ENCODE measurements around the gene EMC7. TPM values are rescaled to one million over a fixed set of nuclear protein-coding genes. Genes with fewer than 3 reads are reported as not detected.
A peak's percentile ranks its signal among the peaks of the same experiment; 100 is the strongest.

EMC7 gene
- polyA plus RNA-seq, 1 donor: 46.1 TPM

DNA sequence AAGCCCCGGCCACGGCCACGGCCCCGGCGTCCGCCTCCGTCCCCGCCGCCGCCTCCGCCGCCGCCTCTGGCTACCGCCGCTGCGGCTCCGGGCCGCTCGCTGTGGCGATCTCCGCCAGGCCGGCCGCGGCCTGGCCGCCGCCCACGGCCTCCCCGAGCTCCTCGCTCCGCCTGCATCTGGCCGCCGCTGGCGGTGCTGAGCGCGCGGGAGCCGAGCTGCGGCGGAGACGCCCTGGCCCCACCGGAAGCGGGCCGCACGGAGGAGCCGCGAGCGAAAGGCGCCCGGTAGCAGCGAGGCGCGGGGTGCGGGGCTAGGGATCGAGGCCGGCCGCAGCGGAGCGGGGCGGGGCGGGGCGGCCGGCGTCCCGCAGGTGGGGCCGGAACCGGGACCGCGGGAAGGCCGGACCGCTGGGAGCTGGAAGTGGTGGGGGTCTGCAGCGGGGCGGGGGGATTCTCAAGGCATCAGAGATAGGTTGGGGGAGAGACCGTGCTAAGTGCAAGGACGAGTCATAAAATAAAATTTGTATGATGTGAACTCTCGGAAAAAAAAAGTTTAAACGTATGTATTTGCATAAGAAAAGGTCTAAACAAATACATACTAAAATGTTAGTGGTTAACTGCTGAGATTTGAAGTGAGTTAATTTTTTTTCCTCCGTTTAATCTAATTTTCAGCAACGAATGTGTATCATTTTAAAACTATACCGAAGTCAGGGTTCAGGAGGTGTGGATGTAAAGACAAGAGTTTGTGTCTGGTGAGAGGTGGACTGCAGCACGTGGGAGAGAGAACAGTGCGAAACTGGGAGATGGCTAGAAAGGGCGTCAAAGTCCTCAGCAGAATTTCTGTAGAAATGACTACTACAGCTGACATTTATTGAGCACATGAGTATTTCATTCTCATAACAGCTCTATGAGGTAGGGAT is 62.5 kb downstream of the EMC7 start, which contains the start of gene AVEN:
TSS of gene AVEN (minus strand) at position 334 of the 919 bp plus-strand sequence. CDS start at position 176, 158 bp downstream.
- no peak for DNase-seq (ENCODE audit: low read depth)

DNA sequence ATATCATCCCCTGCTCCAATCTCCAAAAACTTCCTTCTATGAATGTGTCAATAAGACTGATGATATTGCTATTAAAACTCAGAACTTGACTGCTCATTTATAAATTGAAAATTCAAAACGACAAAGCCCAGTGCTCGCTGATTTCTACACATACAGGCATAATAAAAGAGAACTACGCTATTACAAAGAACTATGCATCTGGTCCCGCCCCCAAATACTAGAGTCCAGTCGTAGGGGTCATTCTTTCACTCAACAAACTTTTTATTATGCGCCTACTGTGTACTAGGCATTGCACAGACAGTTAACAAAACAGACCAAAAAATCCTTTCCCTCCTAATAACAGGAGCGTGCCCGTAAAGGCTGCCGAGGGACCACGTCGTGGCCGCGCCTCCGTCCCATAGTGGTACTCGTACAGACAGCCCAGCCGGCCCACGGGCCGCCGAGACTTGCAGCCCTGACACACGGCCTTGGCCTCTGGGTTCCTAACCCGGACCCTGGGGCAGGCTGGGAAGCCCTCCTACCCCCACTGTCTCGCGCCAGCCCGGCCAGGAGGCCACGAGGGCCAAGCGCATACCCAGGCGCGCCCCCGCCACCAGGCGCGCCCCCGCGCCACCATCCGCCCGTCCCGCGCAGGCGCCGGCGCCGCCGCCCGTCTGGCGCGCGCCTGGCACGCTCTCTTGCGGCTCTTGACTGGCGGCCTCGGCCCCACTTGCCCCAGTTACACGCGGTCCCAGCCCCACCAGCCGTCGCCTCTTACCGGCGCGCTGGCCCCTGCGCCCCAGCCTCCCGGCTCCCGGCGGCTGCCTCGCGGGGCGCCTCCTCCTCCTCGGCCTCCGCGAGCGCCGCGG is 63.4 kb downstream of the EMC7 start:
- DNase-seq (ENCODE audit: low read depth): peak; percentile 55

Other genes starting within 250 kb of the EMC7 start
- gene CHRM5, start 133.4 kb downstream of the EMC7 start, polyA plus RNA-seq (ENCODE audit: insufficient read length): not detected
- gene AVEN, start 62.7 kb downstream of the EMC7 start, polyA plus RNA-seq (ENCODE audit: insufficient read length): 21.9 TPM
- 2.2 TPM for gene PGBD4, start 221 bp upstream of the EMC7 start, polyA plus RNA-seq (ENCODE audit: insufficient read length)
- 114 TPM for gene KATNBL1, start 108.2 kb upstream of the EMC7 start, polyA plus RNA-seq (ENCODE audit: insufficient read length)
- 70.1 TPM for gene EMC4, start 123.2 kb upstream of the EMC7 start, polyA plus RNA-seq (ENCODE audit: insufficient read length)
- 19.1 TPM for gene SLC12A6, start 235.9 kb upstream of the EMC7 start, polyA plus RNA-seq (ENCODE audit: insufficient read length)
- gene NOP10, start 241.3 kb upstream of the EMC7 start, polyA plus RNA-seq (ENCODE audit: insufficient read length): 91.4 TPM
- not detected for gene NUTM1, start 241.5 kb upstream of the EMC7 start, polyA plus RNA-seq (ENCODE audit: insufficient read length)

Data from forelimb muscle (tissue), 1 donor.